ENCODE measurements around the gene KIF13A.
"Not testable (repeated sequence)": the region's sequence is repeated elsewhere in the genome, so short reads cannot be mapped to it uniquely, and the experiment has no call there.

Gene KIF13A

GRCh38 chr6:17798477-17799154 is 188.8 kb downstream of the KIF13A start:
- DNase-seq (ENCODE audit: low spot score in 2 of 2): no peak
- Histone ChIP-seq H3K4me3 (no peak overlapping the region), H3K4me1 (no peaks in the 10 kb centered on the region), H3K36me3 (replicated peaks) (peaks cover 20% of the 10 kb centered on the region), H3K27me3 (ENCODE audit: low read depth) (no peaks in the 10 kb centered on the region), H3K9me3 (no peaks in the 10 kb centered on the region)
- in situ Hi-C loops (cut with MboI; ENCODE audit: low sequenced_read_pairs): no loop called here

GRCh38 chr6:17790489-17790888 is 196.9 kb downstream of the KIF13A start:
- no peak overlapping the region for H3K4me3 ChIP-seq
- H3K9me3 ChIP-seq: no peaks in the 10 kb centered on the region
- no peak for DNase-seq (ENCODE audit: low spot score in 2 of 2)
- peaks cover 5% of the 10 kb centered on the region for H3K36me3 ChIP-seq (replicated peaks)
- H3K4me1 ChIP-seq: peaks cover 18% of the 10 kb centered on the region
- in situ Hi-C loops (cut with MboI; ENCODE audit: low sequenced_read_pairs): no loop called here
- H3K27me3 ChIP-seq (ENCODE audit: low read depth): no peaks in the 10 kb centered on the region

GRCh38 chr6:17785094-17785787 is 202.2 kb downstream of the KIF13A start:
- in situ Hi-C loops (cut with MboI; ENCODE audit: low sequenced_read_pairs): no loop called here

GRCh38 chr6:17780061-17780460 is 207.4 kb downstream of the KIF13A start:
- in situ Hi-C loops (cut with MboI; ENCODE audit: low sequenced_read_pairs): no loop called here
- H3K9me3 ChIP-seq: no peaks in the 10 kb centered on the region
- DNase-seq (ENCODE audit: low spot score in 2 of 2): no peak
- peaks cover 7% of the 10 kb centered on the region for H3K4me1 ChIP-seq
- no peak overlapping the region for H3K4me3 ChIP-seq
- H3K27me3 ChIP-seq (ENCODE audit: low read depth): no peaks in the 10 kb centered on the region
- peaks cover 18% of the 10 kb centered on the region for H3K36me3 ChIP-seq (replicated peaks)

More at GRCh38 chr6:17785094-17785787, 202.2 kb downstream of the KIF13A start:
- no peak for DNase-seq (ENCODE audit: low spot score in 2 of 2)
- H3K4me3 ChIP-seq: no peak overlapping the region
- no peaks in the 10 kb centered on the region for H3K27me3 ChIP-seq (ENCODE audit: low read depth)
- H3K4me1 ChIP-seq: peaks cover 25% of the 10 kb centered on the region
- no peaks in the 10 kb centered on the region for H3K9me3 ChIP-seq
- peaks cover 5% of the 10 kb centered on the region for H3K36me3 ChIP-seq (replicated peaks)

- no peaks in the 10 kb centered on the region for H3K9me3 ChIP-seq
- H3K27me3 ChIP-seq (ENCODE audit: low read depth): no peaks in the 10 kb centered on the region
- no peaks in the 10 kb centered on the region for H3K4me1 ChIP-seq
- in situ Hi-C loops (cut with MboI; ENCODE audit: low sequenced_read_pairs): no loop called here
- H3K4me3 ChIP-seq: no peak overlapping the region
- peaks cover 9% of the 10 kb centered on the region for H3K36me3 ChIP-seq (replicated peaks)
- no peak for DNase-seq (ENCODE audit: low spot score in 2 of 2)
Measured at GRCh38 chr6:17771609-17772008, 215.8 kb downstream of the KIF13A start.

- Histone ChIP-seq H3K9me3 (no peaks in the 10 kb centered on the region), H3K4me1 (no peaks in the 10 kb centered on the region), H3K4me3 (no peak overlapping the region), H3K36me3 (replicated peaks) (peaks cover 14% of the 10 kb centered on the region), H3K27me3 (ENCODE audit: low read depth) (no peaks in the 10 kb centered on the region)
- in situ Hi-C loops (cut with MboI; ENCODE audit: low sequenced_read_pairs): no loop called here
- no peak for DNase-seq (ENCODE audit: low spot score in 2 of 2)
Measured at GRCh38 chr6:17768881-17769280, 218.6 kb downstream of the KIF13A start.

GRCh38 chr6:17768388-17768787 is 219.0 kb downstream of the KIF13A start:
- H3K27me3 ChIP-seq (ENCODE audit: low read depth): no peaks in the 10 kb centered on the region
- peaks cover 16% of the 10 kb centered on the region for H3K36me3 ChIP-seq (replicated peaks)
- no peak overlapping the region for H3K4me3 ChIP-seq
- DNase-seq (ENCODE audit: low spot score in 2 of 2): peak in 1 of 2 experiments; percentile 15
- H3K9me3 ChIP-seq: no peaks in the 10 kb centered on the region
- in situ Hi-C loops (cut with MboI; ENCODE audit: low sequenced_read_pairs): no loop called here
- H3K4me1 ChIP-seq: no peaks in the 10 kb centered on the region

- no peak for DNase-seq (ENCODE audit: low spot score in 2 of 2)
- Histone ChIP-seq H3K27me3 (ENCODE audit: low read depth) (no peaks in the 10 kb centered on the region), H3K4me3 (no peak overlapping the region), H3K36me3 (replicated peaks) (peaks cover 6% of the 10 kb centered on the region; the same call in 1 of the 2 replicates), H3K9me3 (no peaks in the 10 kb centered on the region), H3K4me1 (no peaks in the 10 kb centered on the region)
- in situ Hi-C loops (cut with MboI; ENCODE audit: low sequenced_read_pairs): no loop called here
Measured at GRCh38 chr6:17762651-17763050, 224.8 kb downstream of the KIF13A start.

- Histone ChIP-seq H3K4me3 (no peak overlapping the region), H3K36me3 (replicated peaks) (no peaks in the 10 kb centered on the region), H3K27me3 (ENCODE audit: low read depth) (no peaks in the 10 kb centered on the region), H3K4me1 (peaks cover 4% of the 10 kb centered on the region), H3K9me3 (no peaks in the 10 kb centered on the region)
- in situ Hi-C loops (cut with MboI; ENCODE audit: low sequenced_read_pairs): no loop called here
- no peak for DNase-seq (ENCODE audit: low spot score in 2 of 2)
Measured at GRCh38 chr6:17758119-17758518, 229.3 kb downstream of the KIF13A start.

- in situ Hi-C loops (cut with MboI; ENCODE audit: low sequenced_read_pairs): no loop called here
- no peaks in the 10 kb centered on the region for H3K9me3 ChIP-seq
- no peaks in the 10 kb centered on the region for H3K27me3 ChIP-seq (ENCODE audit: low read depth)
- DNase-seq (ENCODE audit: low spot score in 2 of 2): no peak
- H3K4me3 ChIP-seq: no peak overlapping the region
- peaks cover 4% of the 10 kb centered on the region for H3K4me1 ChIP-seq
- no peaks in the 10 kb centered on the region for H3K36me3 ChIP-seq (replicated peaks)
Measured at GRCh38 chr6:17754254-17754653, 233.2 kb downstream of the KIF13A start.

- H3K4me1 ChIP-seq; H3K36me3 ChIP-seq (replicated peaks); H3K9me3 ChIP-seq; in situ Hi-C loops (cut with MboI; ENCODE audit: low sequenced_read_pairs); H3K27me3 ChIP-seq (ENCODE audit: low read depth); H3K4me3 ChIP-seq; DNase-seq (ENCODE audit: low spot score in 2 of 2): not testable (repeated sequence)
Measured at GRCh38 chr6:17745324-17745723, 242.1 kb downstream of the KIF13A start.

GRCh38 chr6:17744757-17745308 is 242.6 kb downstream of the KIF13A start:
- in situ Hi-C loops (cut with MboI; ENCODE audit: low sequenced_read_pairs); DNase-seq (ENCODE audit: low spot score in 2 of 2); H3K36me3 ChIP-seq (replicated peaks); H3K4me3 ChIP-seq; H3K27me3 ChIP-seq (ENCODE audit: low read depth); H3K9me3 ChIP-seq; H3K4me1 ChIP-seq: not testable (repeated sequence)

GRCh38 chr6:17744019-17744756 is 243.2 kb downstream of the KIF13A start:
- no peak overlapping the region for H3K4me3 ChIP-seq
- in situ Hi-C loops (cut with MboI; ENCODE audit: low sequenced_read_pairs): no loop called here
- no peaks in the 10 kb centered on the region for H3K4me1 ChIP-seq
- no peak for DNase-seq (ENCODE audit: low spot score in 2 of 2)
- no peaks in the 10 kb centered on the region for H3K9me3 ChIP-seq
- no peaks in the 10 kb centered on the region for H3K27me3 ChIP-seq (ENCODE audit: low read depth)
- H3K36me3 ChIP-seq (replicated peaks): no peaks in the 10 kb centered on the region

GRCh38 chr6:17741507-17741906 is 245.9 kb downstream of the KIF13A start:
- Histone ChIP-seq H3K36me3 (replicated peaks) (no peaks in the 10 kb centered on the region), H3K4me1 (no peaks in the 10 kb centered on the region), H3K27me3 (ENCODE audit: low read depth) (no peaks in the 10 kb centered on the region), H3K9me3 (peaks cover 5% of the 10 kb centered on the region; the same call in 1 of the 2 replicates), H3K4me3 (no peak overlapping the region)
- DNase-seq (ENCODE audit: low spot score in 2 of 2): no peak
- in situ Hi-C loops (cut with MboI; ENCODE audit: low sequenced_read_pairs): no loop called here

Data from HAP-1 (cell line).